ENCODE data around the gene PHF12. TPM values are rescaled to one million over a fixed set of nuclear protein-coding genes. Genes with fewer than 3 reads are reported as not detected.

Gene PHF12
- total and polyA plus RNA-seq, 10 of the 15 experiments (the other 5 are each of a cell fraction or from before 2014, with no cell fraction given): 1.3 to 43.9 (median 19.2) TPM

DNA sequence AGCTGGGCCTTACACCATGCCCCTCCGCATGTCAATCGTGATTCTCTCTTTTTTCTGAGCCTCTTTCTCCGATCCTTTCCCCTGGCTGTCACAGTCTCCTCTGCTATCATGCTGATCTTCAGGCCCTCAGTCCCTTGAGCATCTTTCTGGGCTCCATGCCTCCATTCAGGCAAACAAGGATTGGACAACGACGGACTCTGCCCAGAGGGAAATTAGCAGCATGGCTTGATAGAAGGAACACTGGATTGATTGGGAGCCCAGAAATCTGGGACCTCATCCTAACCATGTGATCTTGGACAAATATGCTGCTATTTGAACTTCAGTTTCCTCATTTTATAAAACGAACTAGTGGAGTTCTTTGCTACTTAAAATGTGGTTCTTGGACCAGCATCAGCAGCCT is 19.6 kb upstream of the PHF12 start:
- intact Hi-C loops (cut with micrococcal nuclease; ENCODE audit: unreplicated experiment): loop anchor here (5.0 to 10.0 kb wide), 2 partner anchors 46 to 84 kb away; no protein-coding TSS in a partner anchor

More for the DNA sequence above, 19.6 kb upstream of the PHF12 start:
- no peak overlapping the region for H3K4me3 ChIP-seq
- H2AFZ ChIP-seq (ENCODE audit: control insufficient read depth, low read depth, low read length): no peak overlapping the region
- no peak for FAIRE-seq
- H4K20me1 ChIP-seq (ENCODE audit: control insufficient read depth, insufficient read depth): no peaks in the 10 kb centered on the region
- no peak for ATAC-seq
- ChIA-PET RAD21 (ENCODE audit: unreplicated experiment) (no interaction called here), CTCF (interaction anchor here (4.1 kb wide), 1 partner anchor 147 kb away, joined by 36 read pairs; no protein-coding TSS in a partner anchor), POLR2A (interaction anchor here (0.7 kb wide), 1 partner anchor 120 kb away, joined by 3 read pairs; no protein-coding TSS in a partner anchor), SMC1A (ENCODE audit: uncharacterized antibody, unreplicated experiment) (interaction anchor here (0.8 to 1.3 kb wide), 2 partner anchors 78 to 146 kb away, joined by 3 read pairs; no protein-coding TSS in a partner anchor)
- no TSS peak for BruUV-seq (replicated peaks)
- no peak for DNase-seq (ENCODE audit: low read depth, low spot score)
- WGBS (ENCODE audit: insufficient coverage, insufficient replicate concordance, low lambda C conversion rate, missing lambda C conversion rate): 58% methylated on average over 6 of the region's 6 CpGs
- H3K9me3 ChIP-seq (replicated peaks; ENCODE audit: control insufficient read depth, insufficient read depth, low read length): no peaks in the 10 kb centered on the region
- no peaks in the 10 kb centered on the region for H3K79me2 ChIP-seq (ENCODE audit: control insufficient read depth, insufficient read depth, low read length)
- peaks cover 3% of the 10 kb centered on the region; the same call in 1 of the 2 replicates for H3K4me1 ChIP-seq (ENCODE audit: control insufficient read depth, insufficient read depth, low read length)
- in situ Hi-C loops (cut with MboI): no loop called here
- no peak overlapping the region for H3K27ac ChIP-seq (ENCODE audit: control insufficient read depth, insufficient read depth)
- no peak overlapping the region for H3K9ac ChIP-seq (ENCODE audit: control insufficient read depth, insufficient read depth, low read length)
- H3K36me3 ChIP-seq (ENCODE audit: control insufficient read depth in 2 of 2, insufficient read depth in 2 of 2, low read length in 1 of 2): no peaks in the 10 kb centered on the region
- TF ChIP-seq EP300 (IDR thresholded peaks at IDR 0.05; ENCODE audit: borderline replicate concordance in 1 of 2, control insufficient read depth in 1 of 2, low read depth in 2 of 2, low read length in 2 of 2) (no peak), DPF2 (IDR thresholded peaks at IDR 0.05) (no peak), SMAD5 (IDR thresholded peaks at IDR 0.05; ENCODE audit: low read depth) (no peak), RUNX3 (IDR thresholded peaks at IDR 0.05; ENCODE audit: low read length) (no peak), RELB (IDR thresholded peaks at IDR 0.05; ENCODE audit: low read depth) (no peak), ZNF217 (IDR thresholded peaks at IDR 0.05) (no peak)
- H3K4me2 ChIP-seq (ENCODE audit: control insufficient read depth, insufficient read depth): no peak overlapping the region
- H3K27me3 ChIP-seq (replicated peaks in 1 of 2; ENCODE audit: control insufficient read depth in 2 of 2, insufficient read depth in 2 of 2, low read length in 1 of 2): no peaks in the 10 kb centered on the region

Measured in GM12878 (cell line).